ENCODE data around the gene TBCD.

GRCh38 chr17:82776454-82776853 lies 24.6 kb downstream of the TBCD start:
- TF ChIP-seq EZH2 (IDR thresholded peaks at IDR 0.05; ENCODE audit: low read length, missing control alignments) (no peak), CTCF (conservative IDR thresholded peaks at IDR 0.05 in 1 of 2, IDR thresholded peaks at IDR 0.05 in 1 of 2; ENCODE audit: low read depth in 1 of 2, low read length in 2 of 2) (no peak)

Data from fibroblast of lung (primary cell).